ENCODE data around the gene SORD.
"Not testable (repeated sequence)": the region's sequence is repeated elsewhere in the genome, so short reads cannot be mapped to it uniquely, and the experiment has no call there.

The SORD gene

GRCh38 chr15:45064386-45064785 is 41.4 kb downstream of the SORD start:
- no peak overlapping the region for H3K4me3 Mint-ChIP-seq
- H3K9me3 Mint-ChIP-seq: no peaks in the 10 kb centered on the region
- H3K4me1 Mint-ChIP-seq (ENCODE audit: low read depth): peaks cover 8% of the 10 kb centered on the region
- H3K27ac Mint-ChIP-seq: no peak overlapping the region
- no peaks in the 10 kb centered on the region for H3K27me3 Mint-ChIP-seq
- DNase-seq: no peak
- peaks cover 54% of the 10 kb centered on the region for H3K36me3 Mint-ChIP-seq (ENCODE audit: low read depth)

- DNase-seq; H3K27me3 Mint-ChIP-seq; H3K4me1 Mint-ChIP-seq (ENCODE audit: low read depth); H3K4me3 Mint-ChIP-seq; H3K9me3 Mint-ChIP-seq: not testable (repeated sequence)
- Mint-ChIP-seq H3K36me3 (ENCODE audit: low read depth) (peaks cover 48% of the 10 kb centered on the region), H3K27ac (peak overlapping the region; percentile 33)
Observed at GRCh38 chr15:45069942-45070360, 47.0 kb downstream of the SORD start.

- H3K27me3 Mint-ChIP-seq; H3K4me3 Mint-ChIP-seq; H3K4me1 Mint-ChIP-seq (ENCODE audit: low read depth); H3K27ac Mint-ChIP-seq; DNase-seq; H3K9me3 Mint-ChIP-seq: not testable (repeated sequence)
- H3K36me3 Mint-ChIP-seq (ENCODE audit: low read depth): peaks cover 20% of the 10 kb centered on the region
Observed at GRCh38 chr15:45073602-45074001, 50.6 kb downstream of the SORD start.

GRCh38 chr15:45075440-45076320 is 52.7 kb downstream of the SORD start:
- not testable (repeated sequence) for H3K9me3 Mint-ChIP-seq; DNase-seq; H3K4me3 Mint-ChIP-seq; H3K36me3 Mint-ChIP-seq (ENCODE audit: low read depth); H3K27ac Mint-ChIP-seq; H3K4me1 Mint-ChIP-seq (ENCODE audit: low read depth); H3K27me3 Mint-ChIP-seq

GRCh38 chr15:45077391-45077790 is 54.4 kb downstream of the SORD start:
- H3K27me3 Mint-ChIP-seq; H3K27ac Mint-ChIP-seq; H3K9me3 Mint-ChIP-seq; DNase-seq; H3K4me1 Mint-ChIP-seq (ENCODE audit: low read depth); H3K4me3 Mint-ChIP-seq; H3K36me3 Mint-ChIP-seq (ENCODE audit: low read depth): not testable (repeated sequence)

GRCh38 chr15:45079201-45079600 is 56.2 kb downstream of the SORD start:
- not testable (repeated sequence) for H3K27ac Mint-ChIP-seq; H3K36me3 Mint-ChIP-seq (ENCODE audit: low read depth); H3K27me3 Mint-ChIP-seq; DNase-seq; H3K4me1 Mint-ChIP-seq (ENCODE audit: low read depth); H3K9me3 Mint-ChIP-seq; H3K4me3 Mint-ChIP-seq

GRCh38 chr15:45079628-45080246 is 56.7 kb downstream of the SORD start:
- not testable (repeated sequence) for H3K36me3 Mint-ChIP-seq (ENCODE audit: low read depth); DNase-seq; H3K4me3 Mint-ChIP-seq; H3K27me3 Mint-ChIP-seq; H3K27ac Mint-ChIP-seq; H3K4me1 Mint-ChIP-seq (ENCODE audit: low read depth); H3K9me3 Mint-ChIP-seq

- H3K27me3 Mint-ChIP-seq; DNase-seq; H3K4me1 Mint-ChIP-seq (ENCODE audit: low read depth); H3K4me3 Mint-ChIP-seq; H3K27ac Mint-ChIP-seq; H3K9me3 Mint-ChIP-seq; H3K36me3 Mint-ChIP-seq (ENCODE audit: low read depth): not testable (repeated sequence)
Observed at GRCh38 chr15:45080593-45080992, 57.6 kb downstream of the SORD start.

- not testable (repeated sequence) for H3K4me1 Mint-ChIP-seq (ENCODE audit: low read depth)
Observed at GRCh38 chr15:45082412-45082811, 59.4 kb downstream of the SORD start.

GRCh38 chr15:45083223-45083622 is 60.2 kb downstream of the SORD start:
- no peak overlapping the region for H3K27ac Mint-ChIP-seq
- DNase-seq: no peak
- no peaks in the 10 kb centered on the region for H3K36me3 Mint-ChIP-seq (ENCODE audit: low read depth)
- H3K27me3 Mint-ChIP-seq: peaks cover 12% of the 10 kb centered on the region
- no peak overlapping the region for H3K4me3 Mint-ChIP-seq
- no peaks in the 10 kb centered on the region for H3K9me3 Mint-ChIP-seq
- no peaks in the 10 kb centered on the region for H3K4me1 Mint-ChIP-seq (ENCODE audit: low read depth)

More at GRCh38 chr15:45082412-45082811, 59.4 kb downstream of the SORD start:
- H3K9me3 Mint-ChIP-seq; H3K27ac Mint-ChIP-seq; H3K36me3 Mint-ChIP-seq (ENCODE audit: low read depth); H3K4me3 Mint-ChIP-seq; H3K27me3 Mint-ChIP-seq; DNase-seq: not testable (repeated sequence)

- H3K4me1 Mint-ChIP-seq (ENCODE audit: low read depth): no peaks in the 10 kb centered on the region
- H3K27ac Mint-ChIP-seq: no peak overlapping the region
- peaks cover 15% of the 10 kb centered on the region for H3K27me3 Mint-ChIP-seq
- DNase-seq: no peak
- H3K4me3 Mint-ChIP-seq: no peak overlapping the region
- no peaks in the 10 kb centered on the region for H3K36me3 Mint-ChIP-seq (ENCODE audit: low read depth)
- H3K9me3 Mint-ChIP-seq: no peaks in the 10 kb centered on the region
Observed at GRCh38 chr15:45084163-45084562, 61.2 kb downstream of the SORD start.

- Mint-ChIP-seq H3K4me3 (no peak overlapping the region), H3K27ac (no peak overlapping the region), H3K9me3 (no peaks in the 10 kb centered on the region), H3K27me3 (peaks cover 26% of the 10 kb centered on the region), H3K4me1 (ENCODE audit: low read depth) (no peaks in the 10 kb centered on the region), H3K36me3 (ENCODE audit: low read depth) (no peaks in the 10 kb centered on the region)
- DNase-seq: no peak
Observed at GRCh38 chr15:45087513-45087912, 64.5 kb downstream of the SORD start.

GRCh38 chr15:45088801-45089711 is 66.1 kb downstream of the SORD start:
- H3K27ac Mint-ChIP-seq: no peak overlapping the region
- H3K9me3 Mint-ChIP-seq: no peaks in the 10 kb centered on the region
- H3K4me1 Mint-ChIP-seq (ENCODE audit: low read depth): no peaks in the 10 kb centered on the region
- no peak for DNase-seq
- H3K4me3 Mint-ChIP-seq: no peak overlapping the region
- no peaks in the 10 kb centered on the region for H3K36me3 Mint-ChIP-seq (ENCODE audit: low read depth)
- H3K27me3 Mint-ChIP-seq: peaks cover 26% of the 10 kb centered on the region

- no peak for DNase-seq
- Mint-ChIP-seq H3K4me3 (no peak overlapping the region), H3K27me3 (peaks cover 26% of the 10 kb centered on the region), H3K4me1 (ENCODE audit: low read depth) (no peaks in the 10 kb centered on the region), H3K9me3 (no peaks in the 10 kb centered on the region), H3K27ac (no peak overlapping the region), H3K36me3 (ENCODE audit: low read depth) (no peaks in the 10 kb centered on the region)
Observed at GRCh38 chr15:45089712-45090373, 66.8 kb downstream of the SORD start.

All from activated T-cell treated with anti-CD3 and anti-CD28 coated beads, Interleukin-2, amount 50 U/mL, for 24 hours (primary cell).